Activated T-cell treated with anti-CD3 and anti-CD28 coated beads, Interleukin-2, amount 50 U/mL, for 4 hours (primary cell): ENCODE data around the gene FCER2. TPM values are rescaled to one million over a fixed set of nuclear protein-coding genes. Genes with fewer than 3 reads are reported as not detected.

Source experiments
- ATAC-seq, 2 donors: fragments of 200-7000 bp; cut with Tn5 transposase; one replicate each; pipeline ENCODE4 v1.10.0; 2021
- DNase-seq: peaks from one replicate; pipeline ENCODE4 v3.0.0-alpha.2; 2020
- H3K27me3 Mint-ChIP-seq: one replicate; pipeline ENCODE4 v1.8.0; 2021; ENCODE audit warnings: low read depth, mixed read lengths
- H3K36me3 Mint-ChIP-seq: one replicate; pipeline ENCODE4 v1.8.0; 2022; ENCODE audit warnings: mixed read lengths; ENCODE audit not compliant: insufficient read depth
- H3K4me1 Mint-ChIP-seq: one replicate; pipeline ENCODE4 v1.8.0; 2021; ENCODE audit warnings: low read depth, mixed read lengths
- H3K4me3 Mint-ChIP-seq: one replicate; pipeline ENCODE4 v1.8.0; 2021; ENCODE audit warnings: mild to moderate bottlenecking, moderate library complexity, mixed read lengths
- H3K9me3 Mint-ChIP-seq: one replicate; pipeline ENCODE4 v1.8.0; 2021; ENCODE audit warnings: mixed read lengths
- total RNA-seq, 3 donors: library from RNA; stranded (reverse); gene quantifications; one replicate each; pipeline ENCODE4 v1.2.1, GENCODE V29; 2021

FCER2 gene
- total RNA-seq, 3 donors from 2014 or later, result 6.9 to 52.7 (median 20.5) TPM

GRCh38 chr19:7699417-7700401 is 2.2 kb downstream of the FCER2 start:
- peaks cover 9% of the 10 kb centered on the region for H3K27me3 Mint-ChIP-seq
- H3K4me3 Mint-ChIP-seq, result peak overlapping the region; percentile 76
- DNase-seq, result no peak
- no peaks in the 10 kb centered on the region for H3K36me3 Mint-ChIP-seq
- ATAC-seq, result peak; percentile 61 to 71
- no peaks in the 10 kb centered on the region for H3K9me3 Mint-ChIP-seq
- H3K4me1 Mint-ChIP-seq, result peaks cover 39% of the 10 kb centered on the region

- Mint-ChIP-seq H3K4me3 (peak overlapping the region; percentile 76), H3K4me1 (peaks cover 32% of the 10 kb centered on the region), H3K9me3 (no peaks in the 10 kb centered on the region), H3K27me3 (peaks cover 9% of the 10 kb centered on the region), H3K36me3 (no peaks in the 10 kb centered on the region)
- ATAC-seq (no peak), DNase-seq (no peak)
Observed at GRCh38 chr19:7699003-7699402, 2.9 kb downstream of the FCER2 start.

GRCh38 chr19:7698583-7698982 is 3.3 kb downstream of the FCER2 start:
- Mint-ChIP-seq H3K9me3 (no peaks in the 10 kb centered on the region), H3K4me1 (peaks cover 28% of the 10 kb centered on the region), H3K36me3 (no peaks in the 10 kb centered on the region), H3K4me3 (peak overlapping the region; percentile 76), H3K27me3 (peaks cover 9% of the 10 kb centered on the region)
- ATAC-seq (no peak), DNase-seq (no peak)

GRCh38 chr19:7697721-7698287 is 4.1 kb downstream of the FCER2 start:
- H3K27me3 Mint-ChIP-seq, result peaks cover 9% of the 10 kb centered on the region

GRCh38 chr19:7694499-7694898 is 7.4 kb downstream of the FCER2 start:
- Mint-ChIP-seq H3K9me3 (no peaks in the 10 kb centered on the region), H3K27me3 (peaks cover 6% of the 10 kb centered on the region), H3K4me3 (no peak overlapping the region), H3K4me1 (peaks cover 11% of the 10 kb centered on the region), H3K36me3 (no peaks in the 10 kb centered on the region)
- ATAC-seq, result no peak
- no peak for DNase-seq

More at GRCh38 chr19:7697721-7698287, 4.1 kb downstream of the FCER2 start:
- Mint-ChIP-seq H3K36me3 (no peaks in the 10 kb centered on the region), H3K4me1 (peaks cover 24% of the 10 kb centered on the region), H3K4me3 (no peak overlapping the region), H3K9me3 (no peaks in the 10 kb centered on the region)
- DNase-seq, result no peak
- no peak for ATAC-seq

- Mint-ChIP-seq H3K4me1 (peaks cover 5% of the 10 kb centered on the region), H3K4me3 (no peak overlapping the region), H3K36me3 (no peaks in the 10 kb centered on the region), H3K9me3 (no peaks in the 10 kb centered on the region), H3K27me3 (peaks cover 2% of the 10 kb centered on the region)
- peak; percentile 52 to 67 for ATAC-seq
- DNase-seq, result no peak
Observed at GRCh38 chr19:7692417-7693088, 9.4 kb downstream of the FCER2 start.

GRCh38 chr19:7691497-7691896 is 10.4 kb downstream of the FCER2 start:
- Mint-ChIP-seq H3K4me1 (peaks cover 3% of the 10 kb centered on the region), H3K9me3 (no peaks in the 10 kb centered on the region), H3K4me3 (no peak overlapping the region), H3K27me3 (peaks cover 1% of the 10 kb centered on the region), H3K36me3 (no peaks in the 10 kb centered on the region)
- DNase-seq (no peak), ATAC-seq (peak; percentile 56 to 63)

- ATAC-seq (peak in 1 of 2 donors; percentile 49), DNase-seq (no peak)
- Mint-ChIP-seq H3K27me3 (no peaks in the 10 kb centered on the region), H3K4me3 (no peak overlapping the region), H3K9me3 (no peaks in the 10 kb centered on the region), H3K4me1 (peaks cover 2% of the 10 kb centered on the region), H3K36me3 (no peaks in the 10 kb centered on the region)
Observed at GRCh38 chr19:7690779-7691258, 11.1 kb downstream of the FCER2 start.

GRCh38 chr19:7689165-7689564 is 12.8 kb downstream of the FCER2 start:
- no peaks in the 10 kb centered on the region for H3K27me3 Mint-ChIP-seq
- no peaks in the 10 kb centered on the region for H3K9me3 Mint-ChIP-seq

GRCh38 chr19:7687177-7687576 is 14.8 kb downstream of the FCER2 start:
- Mint-ChIP-seq H3K9me3 (no peaks in the 10 kb centered on the region), H3K27me3 (no peaks in the 10 kb centered on the region), H3K4me1 (no peaks in the 10 kb centered on the region), H3K4me3 (no peak overlapping the region), H3K36me3 (no peaks in the 10 kb centered on the region)
- no peak for DNase-seq
- no peak for ATAC-seq

More at GRCh38 chr19:7689165-7689564, 12.8 kb downstream of the FCER2 start:
- no peaks in the 10 kb centered on the region for H3K36me3 Mint-ChIP-seq
- ATAC-seq (no peak), DNase-seq (no peak)
- H3K4me1 Mint-ChIP-seq, result no peaks in the 10 kb centered on the region
- no peak overlapping the region for H3K4me3 Mint-ChIP-seq

GRCh38 chr19:7685546-7686445 is 16.1 kb downstream of the FCER2 start:
- H3K4me3 Mint-ChIP-seq, result no peak overlapping the region
- DNase-seq (no peak), ATAC-seq (no peak)
- H3K36me3 Mint-ChIP-seq, result no peaks in the 10 kb centered on the region
- no peaks in the 10 kb centered on the region for H3K27me3 Mint-ChIP-seq
- H3K4me1 Mint-ChIP-seq, result peaks cover 5% of the 10 kb centered on the region
- no peaks in the 10 kb centered on the region for H3K9me3 Mint-ChIP-seq

GRCh38 chr19:7682175-7682855 is 19.6 kb downstream of the FCER2 start:
- DNase-seq (no peak), ATAC-seq (no peak)
- Mint-ChIP-seq H3K9me3 (no peaks in the 10 kb centered on the region), H3K4me3 (peak overlapping the region; percentile 93), H3K4me1 (peaks cover 32% of the 10 kb centered on the region), H3K27me3 (peaks cover 11% of the 10 kb centered on the region), H3K36me3 (no peaks in the 10 kb centered on the region)
